Measurements from ENCODE around the gene LYPD6. TPM values are rescaled to one million over a fixed set of nuclear protein-coding genes. Genes with fewer than 3 reads are reported as not detected.
A peak's percentile ranks its signal among the peaks of the same experiment; 100 is the strongest.

The LYPD6 gene
- total and polyA plus RNA-seq, 2 experiments from 2014 or later, result 4.9 to 12.4 TPM

GRCh38 chr2:149371476-149371875 lies 41.1 kb downstream of the LYPD6 start:
- no peak for DNase-seq (ENCODE audit: low spot score)
- ATAC-seq, result no peak
- H3K4me1 Mint-ChIP-seq, result peaks cover 12% of the 10 kb centered on the region

DNA sequence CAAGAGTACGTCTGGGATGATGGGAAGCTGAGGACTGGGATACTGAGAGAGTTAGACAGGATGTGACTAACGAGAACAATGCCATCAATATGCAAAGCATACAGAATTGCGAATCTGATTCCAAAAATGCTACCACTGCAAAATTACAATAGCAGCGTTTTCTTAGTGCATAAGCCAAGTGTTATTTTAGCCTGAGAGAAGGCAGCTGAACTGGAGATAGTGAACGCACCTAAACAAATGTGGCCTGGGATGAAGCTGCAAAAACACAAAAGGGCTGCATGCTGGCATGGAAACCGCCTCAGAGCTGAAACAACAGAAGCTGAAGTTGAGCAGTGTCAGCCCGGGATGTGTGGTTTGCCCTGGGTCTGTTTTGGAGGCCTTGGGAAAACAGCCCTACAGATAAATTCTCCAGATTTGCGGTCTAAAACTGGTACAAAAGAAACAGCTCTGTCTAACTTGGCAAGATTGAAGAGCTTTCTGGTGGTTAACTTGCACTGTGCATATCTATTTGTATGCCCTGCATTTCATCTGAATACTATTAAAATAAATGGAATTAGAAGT lies 45.5 kb downstream of the LYPD6 start:
- Histone ChIP-seq H3K27me3 (ENCODE audit: insufficient read depth) (no peaks in the 10 kb centered on the region), H3K79me2 (replicated peaks; ENCODE audit: insufficient read depth) (no peaks in the 10 kb centered on the region), H2AFZ (no peak overlapping the region), H3K9me2 (ENCODE audit: insufficient read depth) (peaks cover 5% of the 10 kb centered on the region), H3K4me1 (ENCODE audit: insufficient read depth) (peaks cover 14% of the 10 kb centered on the region), H3K27ac (ENCODE audit: low read depth) (0 out of 2 replicates have a peak overlapping the region, but pooled peaks have one; percentile 16), H4K20me1 (replicated peaks; ENCODE audit: insufficient read depth) (0 out of 2 replicates have a peak, but pooled peaks cover 3% of the 10 kb centered on the region), H3K4me3 (no peak overlapping the region), H3K4me2 (no peak overlapping the region), H3F3A (replicated peaks; ENCODE audit: low read depth) (no peaks in the 10 kb centered on the region), H3K36me3 (ENCODE audit: insufficient read depth) (no peaks in the 10 kb centered on the region)
- H3K27me3 Mint-ChIP-seq (ENCODE audit: insufficient read depth, low read depth, poor library complexity), result no peaks in the 10 kb centered on the region
- no peaks in the 10 kb centered on the region for H3K36me3 Mint-ChIP-seq (ENCODE audit: low read depth)
- no peaks in the 10 kb centered on the region for H3K9me3 Mint-ChIP-seq
- H3K4me1 Mint-ChIP-seq, result peaks cover 13% of the 10 kb centered on the region
- peak overlapping the region; percentile 39; the same call in 1 of the 2 replicates for H3K27ac Mint-ChIP-seq
- no peak overlapping the region for H3K4me3 Mint-ChIP-seq
- ATAC-seq, result peak; percentile 69
- no peak for DNase-seq (ENCODE audit: low spot score)
- no peak for TF ChIP-seq POLR2AphosphoS5 (IDR thresholded peaks at IDR 0.05; ENCODE audit: low read depth)
- no peak for TF ChIP-seq ZNF331 (CRISPR knock-in tag; IDR thresholded peaks at IDR 0.05; ENCODE audit: low read depth)
- TF ChIP-seq CREB1 (CRISPR knock-in tag; IDR thresholded peaks at IDR 0.05; ENCODE audit: low read depth), result no peak
- no peak for TF ChIP-seq REST (IDR thresholded peaks at IDR 0.05; ENCODE audit: unreplicated experiment)
- no peak for TF ChIP-seq ZNF114 (CRISPR knock-in tag; IDR thresholded peaks at IDR 0.05)
- TF ChIP-seq JUNB (IDR thresholded peaks at IDR 0.05; ENCODE audit: unreplicated experiment), result no peak
- no peak for TF ChIP-seq EZH2phosphoT487 (IDR thresholded peaks at IDR 0.05; ENCODE audit: unreplicated experiment)
- no peak for TF ChIP-seq STAT1 (IDR thresholded peaks at IDR 0.05; ENCODE audit: unreplicated experiment)
- TF ChIP-seq ZNF462 (CRISPR knock-in tag; IDR thresholded peaks at IDR 0.05), result no peak
- TF ChIP-seq, protein P1, sequence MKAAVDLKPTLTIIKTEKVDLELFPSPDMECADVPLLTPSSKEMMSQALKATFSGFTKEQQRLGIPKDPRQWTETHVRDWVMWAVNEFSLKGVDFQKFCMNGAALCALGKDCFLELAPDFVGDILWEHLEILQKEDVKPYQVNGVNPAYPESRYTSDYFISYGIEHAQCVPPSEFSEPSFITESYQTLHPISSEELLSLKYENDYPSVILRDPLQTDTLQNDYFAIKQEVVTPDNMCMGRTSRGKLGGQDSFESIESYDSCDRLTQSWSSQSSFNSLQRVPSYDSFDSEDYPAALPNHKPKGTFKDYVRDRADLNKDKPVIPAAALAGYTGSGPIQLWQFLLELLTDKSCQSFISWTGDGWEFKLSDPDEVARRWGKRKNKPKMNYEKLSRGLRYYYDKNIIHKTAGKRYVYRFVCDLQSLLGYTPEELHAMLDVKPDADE (IDR thresholded peaks at IDR 0.05), result no peak
- TF ChIP-seq EZH2 (IDR thresholded peaks at IDR 0.05; ENCODE audit: low read depth, unreplicated experiment), result no peak

More at GRCh38 chr2:149371476-149371875, 41.1 kb downstream of the LYPD6 start:
- H3K4me3 Mint-ChIP-seq, result no peak overlapping the region
- Histone ChIP-seq H3K27me3 (ENCODE audit: insufficient read depth) (no peaks in the 10 kb centered on the region), H3F3A (replicated peaks; ENCODE audit: low read depth) (no peaks in the 10 kb centered on the region), H4K20me1 (replicated peaks; ENCODE audit: insufficient read depth) (peaks cover 3% of the 10 kb centered on the region; the same call in 1 of the 2 replicates), H3K4me1 (ENCODE audit: insufficient read depth) (peaks cover 13% of the 10 kb centered on the region), H2AFZ (no peak overlapping the region), H3K79me2 (replicated peaks; ENCODE audit: insufficient read depth) (peaks cover 4% of the 10 kb centered on the region), H3K4me3 (no peak overlapping the region), H3K9me2 (ENCODE audit: insufficient read depth) (peaks cover 15% of the 10 kb centered on the region; the same call in 1 of the 2 replicates), H3K36me3 (ENCODE audit: insufficient read depth) (no peaks in the 10 kb centered on the region), H3K4me2 (no peak overlapping the region), H3K27ac (ENCODE audit: low read depth) (no peak overlapping the region)
- no peak for TF ChIP-seq JUNB (IDR thresholded peaks at IDR 0.05; ENCODE audit: unreplicated experiment)
- TF ChIP-seq ZNF331 (CRISPR knock-in tag; IDR thresholded peaks at IDR 0.05; ENCODE audit: low read depth), result no peak
- peaks cover 22% of the 10 kb centered on the region for H3K36me3 Mint-ChIP-seq (ENCODE audit: low read depth)
- peaks cover under 1% of the 10 kb centered on the region; the same call in 2 of the 3 replicates for H3K9me3 Mint-ChIP-seq
- no peak overlapping the region for H3K27ac Mint-ChIP-seq
- H3K27me3 Mint-ChIP-seq (ENCODE audit: insufficient read depth, low read depth, poor library complexity), result no peaks in the 10 kb centered on the region

Measured in GM23338 (cell line).